ENCODE measurements around the gene WWOX. TPM values are rescaled to one million over a fixed set of nuclear protein-coding genes. Genes with fewer than 3 reads are reported as not detected.

The WWOX gene
- total RNA-seq, 3 donors from 2014 or later (not counting 1 experiment from before 2014, with no cell fraction given), result 21.0 to 29.8 (median 27.0) TPM

- H3K4me3 Mint-ChIP-seq, result no peak overlapping the region
- intact Hi-C loops (cut with micrococcal nuclease), result no loop called here
- no peaks in the 10 kb centered on the region for H3K27me3 Mint-ChIP-seq (ENCODE audit: low read depth in 2 of 2)
- peaks cover 0 to 2% of the 10 kb centered on the region in 2 donors for H3K4me1 Mint-ChIP-seq
- no peak for TF ChIP-seq CTCF (IDR thresholded peaks at IDR 0.05)
- WGBS (ENCODE audit: insufficient coverage), result 97% methylated on average over 10 of the region's 13 CpGs
- Histone ChIP-seq H3K36me3 (ENCODE audit: control insufficient read depth, insufficient read depth, low read length) (no peaks in the 10 kb centered on the region), H3K27ac (ENCODE audit: low read length) (no peak overlapping the region), H3K27me3 (ENCODE audit: control insufficient read depth, insufficient read depth, low read length) (no peaks in the 10 kb centered on the region), H3K9me3 (ENCODE audit: control insufficient read depth, insufficient read depth, low read length) (no peaks in the 10 kb centered on the region), H3K4me3 (ENCODE audit: low read length) (no peak overlapping the region), H3K4me1 (ENCODE audit: control insufficient read depth, insufficient read depth, low read length) (no peaks in the 10 kb centered on the region)
- no peak overlapping the region for H3K27ac Mint-ChIP-seq
- DNase-seq, result no peak
- H3K9me3 Mint-ChIP-seq, result no peaks in the 10 kb centered on the region
- no peaks in the 10 kb centered on the region for H3K36me3 Mint-ChIP-seq
- no peak for ATAC-seq
Measured at GRCh38 chr16:79018650-79019429, 919.4 kb downstream of the WWOX start.

- H3K9me3 ChIP-seq (ENCODE audit: control insufficient read depth, insufficient read depth, low read length), result no peaks in the 10 kb centered on the region
Measured at GRCh38 chr16:79019431-79019830, 920.0 kb downstream of the WWOX start.

GRCh38 chr16:79021991-79022630 lies 922.7 kb downstream of the WWOX start:
- intact Hi-C loops (cut with micrococcal nuclease), result no loop called here

More at GRCh38 chr16:79019431-79019830, 920.0 kb downstream of the WWOX start:
- DNase-seq (no peak), ATAC-seq (no peak)
- no peaks in the 10 kb centered on the region for H3K36me3 Mint-ChIP-seq
- TF ChIP-seq CTCF (IDR thresholded peaks at IDR 0.05), result no peak
- H3K27me3 Mint-ChIP-seq (ENCODE audit: low read depth in 2 of 2), result no peaks in the 10 kb centered on the region
- H3K4me1 Mint-ChIP-seq, result no peaks in the 10 kb centered on the region
- H3K4me3 Mint-ChIP-seq, result no peak overlapping the region
- Histone ChIP-seq H3K27me3 (ENCODE audit: control insufficient read depth, insufficient read depth, low read length) (no peaks in the 10 kb centered on the region), H3K4me3 (ENCODE audit: low read length) (no peak overlapping the region), H3K36me3 (ENCODE audit: control insufficient read depth, insufficient read depth, low read length) (no peaks in the 10 kb centered on the region), H3K4me1 (ENCODE audit: control insufficient read depth, insufficient read depth, low read length) (no peaks in the 10 kb centered on the region), H3K27ac (ENCODE audit: low read length) (no peak overlapping the region)
- intact Hi-C loops (cut with micrococcal nuclease), result no loop called here
- H3K9me3 Mint-ChIP-seq, result no peaks in the 10 kb centered on the region
- 25% methylated on average over 3 of the region's 3 CpGs for WGBS (ENCODE audit: insufficient coverage)
- H3K27ac Mint-ChIP-seq, result no peak overlapping the region

More at GRCh38 chr16:79021991-79022630, 922.7 kb downstream of the WWOX start:
- Mint-ChIP-seq H3K36me3 (no peaks in the 10 kb centered on the region), H3K4me1 (peaks cover 0 to 4% of the 10 kb centered on the region in 2 donors), H3K9me3 (no peaks in the 10 kb centered on the region), H3K27me3 (ENCODE audit: low read depth in 2 of 2) (no peaks in the 10 kb centered on the region), H3K27ac (no peak overlapping the region), H3K4me3 (no peak overlapping the region)
- no peak for ATAC-seq
- no peaks in the 10 kb centered on the region for H3K27me3 ChIP-seq (ENCODE audit: control insufficient read depth, insufficient read depth, low read length)
- whole genome bisulfite sequencing (ENCODE audit: insufficient coverage), result 96% methylated on average over 8 of the region's 9 CpGs
- no peak for TF ChIP-seq CTCF (IDR thresholded peaks at IDR 0.05)
- H3K36me3 ChIP-seq (ENCODE audit: control insufficient read depth, insufficient read depth, low read length), result no peaks in the 10 kb centered on the region
- no peak overlapping the region for H3K27ac ChIP-seq (ENCODE audit: low read length)
- H3K4me1 ChIP-seq (ENCODE audit: control insufficient read depth, insufficient read depth, low read length), result no peaks in the 10 kb centered on the region
- DNase-seq, result no peak
- H3K9me3 ChIP-seq (ENCODE audit: control insufficient read depth, insufficient read depth, low read length), result no peaks in the 10 kb centered on the region
- H3K4me3 ChIP-seq (ENCODE audit: low read length), result no peak overlapping the region

Data from natural killer cell (primary cell).